Astrocyte of the spinal cord (primary cell): Measurements from ENCODE around the gene PRKCA.
A peak's percentile ranks its signal among the peaks of the same experiment; 100 is the strongest.

Source experiments
- DNase-seq: peaks from one replicate; pipeline ENCODE4 v3.0.0; 2011; ENCODE audit warnings: low read depth, low spot score
- H3K4me3 ChIP-seq: 2 replicates; pipeline ENCODE4 v1.5.1; 2011; ENCODE audit warnings: low read depth, mild to moderate bottlenecking, low read length, moderate library complexity
- in situ Hi-C: cut with HindIII; loops from 2 replicates; pipeline ENCODE4 v1.10.0; 2017; ENCODE audit warnings: low sequenced_read_pairs
- TF ChIP-seq, protein P1 (sequence below): IDR thresholded peaks from 2 replicates; pipeline ENCODE4 v1.5.1; 2012; ENCODE audit warnings: low read depth, mild to moderate bottlenecking, low read length, inconsistent platforms

Gene PRKCA

DNA sequence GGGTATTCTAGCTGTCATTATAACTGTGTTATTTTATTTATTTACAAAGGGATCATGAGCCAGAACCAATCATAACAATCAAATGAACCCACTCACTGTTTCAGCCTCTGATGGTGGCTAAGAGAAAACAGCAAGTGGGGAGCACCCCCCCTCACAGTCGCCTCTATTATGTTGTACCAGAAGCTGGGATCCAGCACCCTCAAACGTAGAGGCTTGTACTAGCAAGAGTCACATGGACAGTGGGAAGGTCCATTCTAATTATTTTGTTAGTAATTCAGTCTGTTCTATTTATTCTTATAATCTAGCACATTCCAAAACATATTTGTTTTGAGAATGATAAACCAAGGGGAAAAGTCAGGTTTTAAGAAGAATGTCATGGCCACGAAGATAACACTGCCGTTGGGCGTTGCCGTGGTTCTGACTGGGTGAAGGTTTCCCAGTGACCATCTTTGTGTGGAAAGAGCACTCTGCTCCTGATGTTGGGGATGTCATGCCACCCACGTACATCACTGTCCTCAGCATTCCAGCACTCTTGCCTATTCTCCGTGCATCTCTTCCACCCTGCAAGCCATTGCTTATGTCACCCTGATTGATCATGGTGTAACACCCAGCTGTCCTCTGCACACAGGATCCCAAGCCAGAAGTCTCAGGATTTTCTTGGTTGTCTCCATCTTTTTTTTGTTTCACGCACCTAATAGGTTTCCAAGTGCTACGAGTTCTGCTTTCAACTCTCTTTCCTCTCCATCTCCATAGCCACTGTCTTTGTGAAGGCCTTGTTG, 205.8 kb downstream of the PRKCA start:
- in situ Hi-C loops, result no loop called here

DNA sequence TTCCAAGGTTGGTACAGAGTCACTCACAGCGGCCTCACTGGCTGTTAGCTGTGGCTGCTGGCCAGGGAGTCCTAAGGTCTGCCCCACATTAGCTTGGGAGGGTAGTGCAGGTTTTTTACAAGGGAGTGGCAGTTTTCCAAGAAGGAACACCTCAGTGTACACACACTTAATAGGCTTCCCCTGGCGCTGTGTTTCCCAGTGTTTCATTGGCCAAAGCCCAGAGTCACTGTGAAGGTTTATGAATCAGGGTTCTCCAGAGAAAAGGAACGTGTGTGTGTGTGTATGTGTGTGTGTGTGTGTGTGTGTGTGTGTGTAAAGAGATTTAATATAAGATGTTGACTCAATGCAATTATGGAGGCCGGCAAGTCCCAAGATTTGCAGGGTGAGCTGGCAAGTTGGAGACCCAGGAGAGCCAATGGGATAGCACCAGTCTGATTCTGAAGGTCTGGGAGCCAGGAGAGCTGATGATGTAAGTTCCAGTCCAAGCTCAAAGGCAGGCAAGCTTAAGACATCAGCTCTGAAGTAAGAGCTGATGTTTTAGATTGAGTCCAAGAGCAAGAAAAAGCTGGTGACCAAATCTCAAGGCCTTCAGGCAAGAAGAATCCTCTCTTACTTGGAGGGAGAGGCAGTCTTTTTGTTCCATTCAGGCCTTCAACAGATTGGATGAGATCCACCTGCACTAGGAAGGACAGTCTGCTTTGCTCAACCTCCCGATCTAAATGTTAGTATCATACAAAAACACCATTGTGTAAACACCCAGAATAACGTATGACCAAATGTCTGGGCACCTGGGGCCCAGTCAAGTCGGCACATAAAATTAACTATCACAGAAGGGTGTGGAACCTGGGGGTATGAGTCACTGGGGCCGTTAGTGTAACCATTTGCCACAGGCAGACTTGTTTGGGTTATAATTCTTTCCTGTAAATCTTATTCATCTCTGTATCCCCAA, 206.8 kb downstream of the PRKCA start:
- DNase-seq, result peak; percentile 82
- in situ Hi-C loops, result no loop called here
- TF ChIP-seq, protein P1, sequence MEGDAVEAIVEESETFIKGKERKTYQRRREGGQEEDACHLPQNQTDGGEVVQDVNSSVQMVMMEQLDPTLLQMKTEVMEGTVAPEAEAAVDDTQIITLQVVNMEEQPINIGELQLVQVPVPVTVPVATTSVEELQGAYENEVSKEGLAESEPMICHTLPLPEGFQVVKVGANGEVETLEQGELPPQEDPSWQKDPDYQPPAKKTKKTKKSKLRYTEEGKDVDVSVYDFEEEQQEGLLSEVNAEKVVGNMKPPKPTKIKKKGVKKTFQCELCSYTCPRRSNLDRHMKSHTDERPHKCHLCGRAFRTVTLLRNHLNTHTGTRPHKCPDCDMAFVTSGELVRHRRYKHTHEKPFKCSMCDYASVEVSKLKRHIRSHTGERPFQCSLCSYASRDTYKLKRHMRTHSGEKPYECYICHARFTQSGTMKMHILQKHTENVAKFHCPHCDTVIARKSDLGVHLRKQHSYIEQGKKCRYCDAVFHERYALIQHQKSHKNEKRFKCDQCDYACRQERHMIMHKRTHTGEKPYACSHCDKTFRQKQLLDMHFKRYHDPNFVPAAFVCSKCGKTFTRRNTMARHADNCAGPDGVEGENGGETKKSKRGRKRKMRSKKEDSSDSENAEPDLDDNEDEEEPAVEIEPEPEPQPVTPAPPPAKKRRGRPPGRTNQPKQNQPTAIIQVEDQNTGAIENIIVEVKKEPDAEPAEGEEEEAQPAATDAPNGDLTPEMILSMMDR, result no peak
- H3K4me3 ChIP-seq, result no peak overlapping the region

More for the DNA sequence above, 205.8 kb downstream of the PRKCA start:
- TF ChIP-seq, protein P1, result no peak
- no peak overlapping the region for H3K4me3 ChIP-seq
- DNase-seq, result no peak

DNA sequence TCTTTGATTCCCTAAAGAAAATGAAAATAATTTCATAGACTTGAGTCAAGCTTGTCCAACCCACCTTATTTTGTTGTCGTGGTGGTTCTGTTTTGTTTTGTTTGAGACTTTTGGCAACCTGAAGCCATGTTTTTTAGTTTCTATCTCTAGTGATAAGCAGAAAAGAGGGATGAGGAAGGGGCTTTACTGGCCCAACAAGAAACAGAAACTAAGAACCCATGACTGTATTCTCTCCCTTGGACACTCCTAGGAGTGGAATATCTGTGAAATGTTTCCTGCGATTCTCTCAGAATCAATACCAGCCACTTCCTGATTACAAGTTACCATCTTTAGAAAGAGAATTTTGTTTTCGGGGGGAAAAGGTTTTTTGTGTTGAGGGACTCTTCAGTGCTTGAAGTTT, 207.5 kb downstream of the PRKCA start:
- TF ChIP-seq, protein P1, result no peak
- H3K4me3 ChIP-seq, result no peak overlapping the region
- in situ Hi-C loops, result no loop called here
- no peak for DNase-seq

DNA sequence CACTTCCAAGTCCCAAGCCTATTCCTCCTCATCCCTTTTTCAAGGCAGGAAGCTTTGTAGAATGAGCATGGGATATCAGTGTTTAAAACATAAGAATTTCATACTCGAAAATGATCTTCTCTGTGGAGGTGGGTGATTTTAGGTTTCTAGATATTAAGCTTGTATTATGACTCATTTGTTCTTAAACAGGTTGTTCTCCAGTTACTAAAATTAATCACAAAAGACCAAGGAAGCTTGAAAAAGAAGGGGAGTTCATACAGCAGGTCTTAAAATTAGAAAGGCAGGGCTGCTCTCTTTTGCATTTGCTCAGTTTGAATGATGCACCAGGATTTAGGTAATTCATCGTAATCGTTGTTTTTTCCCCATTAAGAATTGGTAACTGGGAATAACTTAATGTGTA, 208.7 kb downstream of the PRKCA start:
- in situ Hi-C loops, result no loop called here
- DNase-seq, result no peak

DNA sequence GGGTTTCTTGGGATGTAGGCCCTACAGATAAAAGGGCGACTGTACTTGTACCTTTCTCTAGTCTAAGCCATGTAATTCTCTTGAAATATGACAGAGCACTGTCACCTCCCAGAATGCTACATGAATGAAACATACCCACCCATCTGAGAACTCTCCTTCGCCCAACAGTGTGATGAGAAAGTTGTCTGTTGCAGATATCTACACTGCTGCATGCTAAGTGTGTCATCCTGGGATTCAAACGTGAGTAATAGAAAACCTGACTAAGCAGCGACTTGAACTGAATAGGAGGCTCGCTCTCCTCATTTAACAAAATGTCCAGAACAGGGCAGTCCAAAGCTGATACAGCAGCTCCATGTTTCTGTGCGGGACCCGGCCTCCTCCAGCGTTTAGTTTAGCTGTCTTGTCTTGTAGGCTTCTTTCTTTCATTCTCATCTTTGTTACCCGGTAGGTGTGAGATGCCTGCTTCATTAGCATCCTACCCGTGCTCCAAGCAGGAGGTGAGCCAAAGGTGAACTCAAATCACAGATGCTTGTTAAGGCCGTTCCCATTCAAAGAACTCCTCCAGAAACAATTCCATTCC, 211.9 kb downstream of the PRKCA start:
- TF ChIP-seq, protein P1, result no peak
- in situ Hi-C loops, result no loop called here
- no peak overlapping the region for H3K4me3 ChIP-seq
- peak; percentile 56 for DNase-seq

More for the DNA sequence above, 208.7 kb downstream of the PRKCA start:
- TF ChIP-seq, protein P1, result no peak
- H3K4me3 ChIP-seq, result no peak overlapping the region

DNA sequence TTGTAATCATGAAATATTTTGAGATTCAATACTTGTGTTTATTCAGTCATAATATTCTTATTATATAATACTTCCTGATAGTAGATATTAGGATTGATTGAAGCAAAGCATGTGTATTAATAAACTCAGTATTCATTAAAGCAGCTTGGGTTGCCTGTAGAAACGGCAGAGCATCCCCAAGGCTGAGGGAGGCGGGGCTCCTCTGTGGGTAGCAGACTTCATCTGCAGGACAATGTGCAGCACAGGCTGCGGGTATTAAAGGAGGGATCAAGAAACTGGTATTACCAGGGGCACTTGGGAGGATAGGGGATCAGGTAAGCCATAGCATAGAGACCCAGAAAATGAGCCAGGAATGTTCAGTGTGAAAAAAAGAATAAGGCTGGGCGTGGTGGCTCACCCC, 213.6 kb downstream of the PRKCA start:
- H3K4me3 ChIP-seq, result no peak overlapping the region
- in situ Hi-C loops, result no loop called here
- TF ChIP-seq, protein P1, result no peak
- no peak for DNase-seq
